Cerebellar cortex (tissue), 1 donor: ENCODE results near the gene KLHL29.

ENCODE experiments used
- DNase-seq: peaks from one replicate; pipeline ENCODE4 v3.0.0-alpha.2; 2015; ENCODE audit warnings: low spot score

The KLHL29 gene

GRCh38 chr2:23593752-23594459, 208.9 kb downstream of the KLHL29 start:
- DNase-seq, result peak; percentile 16

- DNase-seq, result no peak
Measured at GRCh38 chr2:23594460-23594825, 209.5 kb downstream of the KLHL29 start.

- DNase-seq, result no peak
Measured at GRCh38 chr2:23595021-23595420, 210.0 kb downstream of the KLHL29 start.

GRCh38 chr2:23595601-23596251, 210.7 kb downstream of the KLHL29 start:
- DNase-seq, result peak; percentile 19

GRCh38 chr2:23596316-23596885, 211.4 kb downstream of the KLHL29 start:
- no peak for DNase-seq

- no peak for DNase-seq
Measured at GRCh38 chr2:23597687-23598086, 212.7 kb downstream of the KLHL29 start.

- DNase-seq, result no peak
Measured at GRCh38 chr2:23599006-23599405, 214.0 kb downstream of the KLHL29 start.

- no peak for DNase-seq
Measured at GRCh38 chr2:23599667-23600066, 214.7 kb downstream of the KLHL29 start.

GRCh38 chr2:23600346-23600745, 215.4 kb downstream of the KLHL29 start:
- DNase-seq, result no peak

GRCh38 chr2:23601301-23601965, 216.5 kb downstream of the KLHL29 start:
- DNase-seq, result no peak

- DNase-seq, result no peak
Measured at GRCh38 chr2:23602116-23602515, 217.1 kb downstream of the KLHL29 start.

GRCh38 chr2:23603156-23603555, 218.2 kb downstream of the KLHL29 start:
- no peak for DNase-seq

GRCh38 chr2:23603581-23603980, 218.6 kb downstream of the KLHL29 start:
- DNase-seq, result no peak

GRCh38 chr2:23604731-23605130, 219.8 kb downstream of the KLHL29 start:
- no peak for DNase-seq

- no peak for DNase-seq
Measured at GRCh38 chr2:23605236-23605635, 220.3 kb downstream of the KLHL29 start.

- no peak for DNase-seq
Measured at GRCh38 chr2:23606196-23606595, 221.2 kb downstream of the KLHL29 start.

GRCh38 chr2:23606968-23607367, 222.0 kb downstream of the KLHL29 start:
- no peak for DNase-seq

- no peak for DNase-seq
Measured at GRCh38 chr2:23607925-23608324, 222.9 kb downstream of the KLHL29 start.

GRCh38 chr2:23609254-23609653, 224.3 kb downstream of the KLHL29 start:
- DNase-seq, result no peak

GRCh38 chr2:23611839-23612238, 226.9 kb downstream of the KLHL29 start:
- no peak for DNase-seq

- no peak for DNase-seq
Measured at GRCh38 chr2:23614701-23615100, 229.7 kb downstream of the KLHL29 start.

GRCh38 chr2:23615216-23616020, 230.4 kb downstream of the KLHL29 start:
- DNase-seq, result no peak
